H1 (cell line): ENCODE results near the gene RAMP3. TPM values are rescaled to one million over a fixed set of nuclear protein-coding genes. Genes with fewer than 3 reads are reported as not detected.
A peak's percentile ranks its signal among the peaks of the same experiment; 100 is the strongest.

Experiments
- CTCF ChIA-PET: fragments of 300-600 bp; sonication (Branson Sonifier 250); formaldehyde crosslinking; loops from one replicate; lab custom pipeline; 2021; ENCODE audit not compliant: partially characterized antibody; lab: Charles Lee
- POLR2A ChIA-PET: fragments of 300-600 bp; sonication (Branson Sonifier 250); formaldehyde crosslinking; loops from one replicate; lab custom pipeline; 2021; ENCODE audit warnings: inconsistent platforms; ENCODE audit not compliant: partially characterized antibody; lab: Charles Lee
- DNase-seq, 2 experiments: peaks; one replicate each; pipeline versions ENCODE4 v3.0.0 to v3.0.0-alpha.2; 2010 to 2022; ENCODE audit warnings: low spot score in 2 of 2, low read depth in 1 of 2, mixed read lengths in 1 of 2
- FAIRE-seq: peaks from 2 replicates; lab custom pipeline; 2011; peaks lifted over from hg19 to GRCh38; lab: Jason Lieb, UNC
- H2AFZ ChIP-seq: 2 replicates; pipeline ENCODE4 v1.8.1; 2012; ENCODE audit warnings: low read length, inconsistent platforms
- H2AK5ac ChIP-seq: 2 replicates; pipeline ENCODE4 v1.6.1; 2013; ENCODE audit warnings: low read depth, low read length
- H2BK120ac ChIP-seq: replicated peaks from 2 replicates; pipeline ENCODE3; 2013; ENCODE audit warnings: low read depth, low read length, inconsistent platforms
- H2BK12ac ChIP-seq: 2 replicates; pipeline ENCODE4 v1.6.1; 2013; ENCODE audit warnings: low read depth, low read length
- H2BK15ac ChIP-seq: 2 replicates; pipeline ENCODE4 v1.6.1; 2013; ENCODE audit warnings: low read length
- H2BK20ac ChIP-seq: 2 replicates; pipeline ENCODE4 v1.6.1; 2013; ENCODE audit warnings: low read length
- H2BK5ac ChIP-seq: 2 replicates; pipeline ENCODE4 v1.6.1; 2013; ENCODE audit warnings: low read depth, low read length
- H3K14ac ChIP-seq: 2 replicates; pipeline ENCODE4 v1.6.1; 2013; ENCODE audit warnings: inconsistent platforms; ENCODE audit not compliant: insufficient read length
- H3K18ac ChIP-seq: 2 replicates; pipeline ENCODE4 v1.6.1; 2013; ENCODE audit warnings: low read length; ENCODE audit errors: extremely low read depth
- H3K23ac ChIP-seq: 2 replicates; pipeline ENCODE4 v1.6.1; 2013; ENCODE audit warnings: inconsistent platforms; ENCODE audit not compliant: insufficient read length
- H3K23me2 ChIP-seq: 2 replicates; pipeline ENCODE4 v1.6.1; 2013; ENCODE audit warnings: low read depth, low read length
- H3K27ac ChIP-seq: 2 replicates; pipeline ENCODE4 v1.6.1; 2011; ENCODE audit warnings: low read depth, low read length, inconsistent platforms
- H3K27me3 ChIP-seq, 4 experiments: replicated peaks in 1 of 4; 1 replicate in 1 of 4; 2 replicates in 3 of 4; pipeline versions ENCODE4 v1.6.1 to v1.8.1; 2011 to 2013; ENCODE audit warnings: low read length in 3 of 4, mild to moderate bottlenecking in 3 of 4, inconsistent platforms in 2 of 4, mixed read lengths in 2 of 4, moderate library complexity in 1 of 4; ENCODE audit not compliant: control insufficient read depth in 3 of 4, insufficient read depth in 3 of 4; ENCODE audit errors: extremely low read depth in 1 of 4
- H3K36me3 ChIP-seq, 4 experiments: 2 replicates each; pipeline versions ENCODE4 v1.6.1 to v1.8.1; 2011 to 2013; ENCODE audit warnings: mild to moderate bottlenecking in 4 of 4, low read length in 3 of 4, moderate library complexity in 2 of 4, control low read depth in 1 of 4, inconsistent platforms in 1 of 4; ENCODE audit not compliant: insufficient read depth in 4 of 4, control insufficient read depth in 2 of 4
- H3K4ac ChIP-seq: replicated peaks from 2 replicates; pipeline ENCODE3; 2013; ENCODE audit warnings: low read length, low read depth, mixed read lengths, inconsistent platforms; ENCODE audit not compliant: insufficient read length
- H3K4me1 ChIP-seq, 4 experiments: replicated peaks in 1 of 4; 1 replicate in 1 of 4; 2 replicates in 3 of 4; pipeline versions ENCODE4 v1.6.1 to v1.8.1; 2011 to 2013; ENCODE audit warnings: low read length in 3 of 4, inconsistent platforms in 2 of 4, mixed read lengths in 1 of 4; ENCODE audit not compliant: insufficient read depth in 4 of 4, control insufficient read depth in 3 of 4
- H3K4me2 ChIP-seq, 2 experiments: 2 replicates each; pipeline versions ENCODE4 v1.6.1 to v1.8.1; 2011 to 2013; ENCODE audit warnings: low read depth in 2 of 2, low read length in 2 of 2, control low read depth in 1 of 2, inconsistent platforms in 1 of 2, mild to moderate bottlenecking in 1 of 2; ENCODE audit not compliant: insufficient read depth in 1 of 2
- H3K4me3 ChIP-seq, 4 experiments: fragments of 200-600, 300-600 bp in 1 of 4; sonication (generic), shearing (Covaris generic), sonication (Bioruptor Twin) in 1 of 4; 2 replicates each; pipeline versions ENCODE4 v1.5.1 to v1.8.1; 2011 to 2016; ENCODE audit warnings: low read length in 4 of 4, low read depth in 3 of 4, control low read depth in 2 of 4, inconsistent platforms in 2 of 4, mild to moderate bottlenecking in 2 of 4, mixed read lengths in 1 of 4, moderate library complexity in 1 of 4; ENCODE audit not compliant: insufficient read depth in 2 of 4; ENCODE audit errors: extremely low read depth in 1 of 4
- H3K56ac ChIP-seq: replicated peaks from 2 replicates; pipeline ENCODE3; 2013; ENCODE audit warnings: low read depth, mild to moderate bottlenecking, mixed read lengths, low read length, inconsistent platforms; ENCODE audit not compliant: insufficient read length
- H3K79me1 ChIP-seq: 2 replicates; pipeline ENCODE4 v1.6.1; 2013; ENCODE audit warnings: low read depth, low read length, control low read depth
- H3K79me2 ChIP-seq, 2 experiments: 2 replicates each; pipeline versions ENCODE4 v1.6.1 to v1.8.1; 2012 to 2013; ENCODE audit warnings: low read length in 2 of 2, mild to moderate bottlenecking in 2 of 2, inconsistent platforms in 1 of 2; ENCODE audit not compliant: insufficient read depth in 2 of 2, control insufficient read depth in 1 of 2
- H3K9ac ChIP-seq, 4 experiments: replicated peaks in 1 of 4; 1 replicate in 1 of 4; 2 replicates in 3 of 4; pipeline versions ENCODE4 v1.6.1 to v1.8.1; 2011 to 2013; ENCODE audit warnings: low read depth in 3 of 4, low read length in 3 of 4, control low read depth in 2 of 4, mild to moderate bottlenecking in 2 of 4, moderate library complexity in 2 of 4, inconsistent platforms in 1 of 4; ENCODE audit errors: extremely low read depth in 1 of 4
- H3K9me3 ChIP-seq, 2 experiments: 2 replicates each; pipeline versions ENCODE4 v1.6.1 to v1.8.1; 2012 to 2013; ENCODE audit warnings: mild to moderate bottlenecking in 2 of 2, moderate library complexity in 2 of 2, control low read depth in 1 of 2, inconsistent platforms in 1 of 2, low read depth in 1 of 2, low read length in 1 of 2, mixed read lengths in 1 of 2; ENCODE audit not compliant: insufficient read depth in 2 of 2
- H4K20me1 ChIP-seq, 2 experiments: replicated peaks in 1 of 2; 2 replicates each; pipeline versions ENCODE3 to v1.8.1; 2011 to 2013; ENCODE audit warnings: inconsistent platforms in 2 of 2, low read length in 2 of 2, mild to moderate bottlenecking in 1 of 2; ENCODE audit not compliant: insufficient read depth in 2 of 2, control insufficient read depth in 1 of 2
- H4K5ac ChIP-seq: 2 replicates; pipeline ENCODE4 v1.6.1; 2013; ENCODE audit warnings: low read length, low read depth, mixed read lengths, inconsistent platforms; ENCODE audit not compliant: insufficient read length
- H4K8ac ChIP-seq: 2 replicates; pipeline ENCODE4 v1.8.0; 2013; ENCODE audit warnings: mild to moderate bottlenecking, moderate library complexity, low read length, inconsistent platforms; ENCODE audit not compliant: insufficient read depth; ENCODE audit errors: extremely low read depth
- H4K91ac ChIP-seq: replicated peaks from 2 replicates; pipeline ENCODE3; 2013; ENCODE audit warnings: low read length, mixed read lengths, inconsistent platforms; ENCODE audit not compliant: insufficient read length
- ASH2L ChIP-seq: fragments of 200-600, 300-600 bp; sonication (generic); IDR thresholded peaks from one replicate; pipeline ENCODE4 v1.7.1; 2017; ENCODE audit warnings: low read length
- BRCA1 ChIP-seq: IDR thresholded peaks from 2 replicates; pipeline ENCODE4 v1.6.1; 2012; ENCODE audit warnings: low read depth, low read length, improper control_type of control experiment
- EZH2 ChIP-seq: fragments of 200-600 bp; sonication (generic); IDR thresholded peaks from 2 replicates; pipeline ENCODE4 v1.7.1; 2012; ENCODE audit warnings: low read depth, mild to moderate bottlenecking, moderate library complexity, low read length, inconsistent platforms; ENCODE audit not compliant: severe bottlenecking
- POLR2A ChIP-seq, 2 experiments: IDR thresholded peaks; 1 replicate in 1 of 2; 2 replicates in 1 of 2; pipeline ENCODE4 v1.6.1; 2011; ENCODE audit warnings: low read depth in 2 of 2, low read length in 2 of 2, mild to moderate bottlenecking in 2 of 2; ENCODE audit errors: control extremely low read depth in 1 of 2
- WGBS, 2 experiments: shearing (Covaris generic) in 1 of 2; methylation state at CpG; one replicate each; pipeline versions ENCODE4 v1.1.6 to v1.1.7; 2013 to 2015; ENCODE audit warnings: low lambda C conversion rate in 2 of 2, mixed read lengths in 2 of 2, inconsistent platforms in 1 of 2, low coverage in 1 of 2, missing lambda C conversion rate in 1 of 2; ENCODE audit not compliant: insufficient replicate concordance in 2 of 2, insufficient coverage in 1 of 2, insufficient read length in 1 of 2; ENCODE audit errors: extremely low coverage in 1 of 2, missing lambda C conversion rate in 1 of 2; 5-methylcytosine and 5-hydroxymethylcytosine counted together
- polyA plus RNA-seq, 7 experiments: library from polyadenylated mRNA; depleted of rRNA in 3 of 7; stranded (reverse) in 5 of 7; unstranded in 2 of 7; fragments of >200 nt in 5 of 7; fragments of 200-250 nt in 2 of 7; gene quantifications; 1 replicate in 5 of 7; 2 replicates in 1 of 7; 4 replicates in 1 of 7; pipeline versions ENCODE4 v1.2.1 to v1.2.3, GENCODE V29; 2011 to 2013; ENCODE audit warnings: missing spikeins in 2 of 7, mixed read lengths in 2 of 7
- total RNA-seq: library from RNA; stranded (reverse); fragmentation: NEBNext Ultra II Directional; extraction: Animal tissue kit (Norgen Biotek cat#: 25700); gene quantifications from 2 replicates; pipeline ENCODE4 v1.2.1, GENCODE V29; 2021

The RAMP3 gene
- total and polyA plus RNA-seq, 2 of the 8 experiments (the other 6 are each of a cell fraction or from before 2014, with no cell fraction given), result 0.88 to 0.98 TPM

- no peak overlapping the region for H3K4ac ChIP-seq
- H4K5ac ChIP-seq, result no peak overlapping the region
- H3K79me1 ChIP-seq, result no peaks in the 10 kb centered on the region
- no peak overlapping the region for H3K4me3 ChIP-seq
- no peak overlapping the region for H3K27ac ChIP-seq
- H3K9ac ChIP-seq, result no peak overlapping the region
- no peak for DNase-seq
- no peak overlapping the region for H3K4me2 ChIP-seq
- no peak overlapping the region for H3K18ac ChIP-seq
- H2BK120ac ChIP-seq, result no peak overlapping the region
- H4K20me1 ChIP-seq, result no peaks in the 10 kb centered on the region
- H2AFZ ChIP-seq, result no peak overlapping the region
- no peak overlapping the region for H2AK5ac ChIP-seq
- no peaks in the 10 kb centered on the region for H3K23me2 ChIP-seq
- no peaks in the 10 kb centered on the region for H3K36me3 ChIP-seq
- no peak overlapping the region for H2BK5ac ChIP-seq
- no peak overlapping the region for H2BK12ac ChIP-seq
- ChIA-PET CTCF (interaction anchor here (0.6 to 6.1 kb wide), 3 partner anchors 40 to 160 kb away, joined by 3 to 105 read pairs (median 3); no protein-coding TSS in a partner anchor), POLR2A (interaction anchor here (0.6 kb wide), 2 partner anchors 93 to 918 kb away, joined by 3 read pairs; no protein-coding TSS in a partner anchor)
- H2BK15ac ChIP-seq, result no peak overlapping the region
- H3K56ac ChIP-seq, result no peak overlapping the region
- H3K23ac ChIP-seq, result no peak overlapping the region
- H3K27me3 ChIP-seq, result no peaks in the 10 kb centered on the region
- no peaks in the 10 kb centered on the region for H3K4me1 ChIP-seq
- H3K79me2 ChIP-seq, result no peaks in the 10 kb centered on the region
- no peak overlapping the region for H4K91ac ChIP-seq
- no peak overlapping the region for H2BK20ac ChIP-seq
- 92% methylated on average over 8 of the region's 8 CpGs; no CpG with 5 or more reads in 1 of the 2 experiments for WGBS, 2 experiments
- FAIRE-seq, result no peak
- no peak overlapping the region for H3K14ac ChIP-seq
- H4K8ac ChIP-seq, result peak overlapping the region; percentile 12; the same call in 1 of the 2 replicates
- no peaks in the 10 kb centered on the region for H3K9me3 ChIP-seq
- TF ChIP-seq ASH2L, result no peak
- TF ChIP-seq BRCA1, result no peak
- TF ChIP-seq EZH2, result no peak
- no peak for TF ChIP-seq POLR2A (IDR thresholded peaks at IDR 0.05; ENCODE audit: control extremely low read depth in 1 of 2, low read depth in 2 of 2, low read length in 2 of 2)
These were observed 24.8 kb upstream of the RAMP3 start for GRCh38 chr7:45132708-45133320.
